Hepatocyte (in vitro differentiated cells): ENCODE data around the gene FCAMR.

ENCODE experiments used
- CTCF ChIP-seq: fragments of 200-600 bp; sonication (generic); IDR thresholded peaks from 2 replicates; pipeline ENCODE4 v1.5.1; 2016; ENCODE audit warnings: antibody characterized with exemption, mild to moderate bottlenecking; ENCODE audit not compliant: poor library complexity
- EZH2 ChIP-seq: fragments of 200-600 bp; sonication (generic); IDR thresholded peaks from 2 replicates; pipeline ENCODE4 v1.6.1; 2016; ENCODE audit warnings: antibody characterized with exemption, mild to moderate bottlenecking, borderline replicate concordance

- TF ChIP-seq CTCF (no peak), EZH2 (no peak)
Measured at GRCh38 chr1:206944703-206945102, 25.6 kb downstream of the FCAMR start.
